Fibroblast of villous mesenchyme (primary cell): ENCODE results near the gene ZNF521. TPM values are rescaled to one million over a fixed set of nuclear protein-coding genes. Genes with fewer than 3 reads are reported as not detected.
A peak's percentile ranks its signal among the peaks of the same experiment; 100 is the strongest.

Experiments used
- DNase-seq: peaks from one replicate; pipeline ENCODE4 v3.0.0-alpha.2; 2010; ENCODE audit warnings: low read depth
- H3K4me3 ChIP-seq: 2 replicates; pipeline ENCODE4 v1.5.1; 2011; ENCODE audit warnings: low read depth, mild to moderate bottlenecking, low read length
- total RNA-seq: library from RNA; depleted of rRNA; stranded (reverse); fragments of >200 nt; gene quantifications from 2 replicates; pipeline ENCODE4 v1.2.3, GENCODE V29; 2012
- TF ChIP-seq, protein P1 (sequence below): IDR thresholded peaks from 2 replicates; pipeline ENCODE4 v1.5.1; 2012; ENCODE audit warnings: low read depth, mild to moderate bottlenecking, low read length; ENCODE audit not compliant: insufficient read depth

ZNF521 gene
- total RNA-seq = 4.7 and 11.3 TPM in 2 replicates

DNA sequence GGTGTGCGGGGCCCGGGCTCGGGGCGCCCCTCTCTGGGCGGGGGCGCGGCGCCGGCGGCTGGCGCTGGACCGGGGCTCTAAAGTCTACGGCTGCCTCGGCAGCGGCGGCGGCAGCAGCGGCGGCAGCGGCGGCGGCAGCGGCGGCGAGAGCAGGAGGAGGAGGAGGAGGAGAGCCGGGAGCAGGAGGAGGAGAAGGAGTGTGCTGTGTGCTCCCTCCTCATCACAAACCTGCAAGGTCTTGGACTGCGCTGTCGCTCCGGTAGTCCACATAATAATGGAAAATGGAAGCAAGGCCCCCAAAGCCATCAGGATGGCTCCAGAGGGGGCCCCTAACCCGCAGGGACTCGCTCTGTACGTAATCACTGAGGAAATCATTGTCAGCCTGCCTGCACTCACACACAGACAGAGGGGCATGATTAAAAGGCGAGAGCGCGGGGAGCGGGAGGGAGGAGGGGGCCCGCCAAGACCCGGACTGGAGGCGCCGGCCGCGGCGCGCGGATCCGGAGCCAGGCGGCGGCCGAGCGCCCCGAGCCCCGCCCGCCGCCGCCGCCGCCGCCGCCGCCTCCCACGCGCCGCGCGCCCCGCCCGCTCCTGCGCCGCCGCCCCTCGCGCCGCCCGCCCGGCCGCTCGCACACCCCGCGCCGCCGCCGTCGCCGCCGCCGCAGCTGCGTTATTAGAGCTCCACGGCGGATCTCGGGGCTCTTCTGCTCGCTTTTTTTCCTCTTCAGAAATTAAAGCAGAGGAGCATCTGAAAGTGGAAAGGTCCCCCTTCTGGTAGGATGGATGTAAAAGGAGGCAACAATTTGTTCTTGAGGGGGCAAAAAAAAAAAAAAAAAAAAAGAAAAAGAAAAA, at the start of gene ZNF521:
TSS of gene ZNF521 (minus strand) at position 390 of the 852 bp plus-strand sequence. CDS start 1,220 bp downstream, outside the sequence.
- peak; percentile 89 for DNase-seq
- H3K4me3 ChIP-seq = peak within 1 kb of the TSS; percentile 72
- TF ChIP-seq, protein P1, sequence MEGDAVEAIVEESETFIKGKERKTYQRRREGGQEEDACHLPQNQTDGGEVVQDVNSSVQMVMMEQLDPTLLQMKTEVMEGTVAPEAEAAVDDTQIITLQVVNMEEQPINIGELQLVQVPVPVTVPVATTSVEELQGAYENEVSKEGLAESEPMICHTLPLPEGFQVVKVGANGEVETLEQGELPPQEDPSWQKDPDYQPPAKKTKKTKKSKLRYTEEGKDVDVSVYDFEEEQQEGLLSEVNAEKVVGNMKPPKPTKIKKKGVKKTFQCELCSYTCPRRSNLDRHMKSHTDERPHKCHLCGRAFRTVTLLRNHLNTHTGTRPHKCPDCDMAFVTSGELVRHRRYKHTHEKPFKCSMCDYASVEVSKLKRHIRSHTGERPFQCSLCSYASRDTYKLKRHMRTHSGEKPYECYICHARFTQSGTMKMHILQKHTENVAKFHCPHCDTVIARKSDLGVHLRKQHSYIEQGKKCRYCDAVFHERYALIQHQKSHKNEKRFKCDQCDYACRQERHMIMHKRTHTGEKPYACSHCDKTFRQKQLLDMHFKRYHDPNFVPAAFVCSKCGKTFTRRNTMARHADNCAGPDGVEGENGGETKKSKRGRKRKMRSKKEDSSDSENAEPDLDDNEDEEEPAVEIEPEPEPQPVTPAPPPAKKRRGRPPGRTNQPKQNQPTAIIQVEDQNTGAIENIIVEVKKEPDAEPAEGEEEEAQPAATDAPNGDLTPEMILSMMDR = peak; percentile 38

DNA sequence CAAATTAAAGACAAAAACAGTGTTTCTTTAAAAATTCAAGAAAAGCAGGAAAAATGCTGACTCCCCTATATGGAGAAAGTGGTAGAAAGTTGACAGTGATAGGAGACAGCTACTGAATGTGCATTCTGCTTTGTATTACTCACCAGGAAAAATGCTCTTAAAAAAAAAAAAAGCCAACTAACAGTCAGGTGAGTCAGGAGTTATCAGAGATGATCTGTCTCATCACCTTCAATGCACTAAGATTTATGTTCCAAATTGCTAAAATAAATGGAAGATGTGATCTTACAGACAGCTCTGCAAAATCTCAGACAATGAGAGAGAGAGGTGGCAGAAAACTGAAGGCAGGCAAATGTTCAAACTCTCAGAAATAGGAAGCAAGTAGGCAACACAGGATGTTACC, 47.6 kb upstream of the ZNF521 start:
- TF ChIP-seq, protein P1 = no peak
- peak; percentile 21 for DNase-seq
- H3K4me3 ChIP-seq = no peak overlapping the region

- TF ChIP-seq, protein P1 = no peak
- H3K4me3 ChIP-seq = no peak overlapping the region
- DNase-seq = no peak
These were observed 40.2 kb upstream of the ZNF521 start for GRCh38 chr18:25392192-25392591.

- TF ChIP-seq, protein P1 = no peak
- peak; percentile 42 for DNase-seq
- H3K4me3 ChIP-seq = no peak overlapping the region
These were observed 21.6 kb upstream of the ZNF521 start for GRCh38 chr18:25373432-25374179.

DNA sequence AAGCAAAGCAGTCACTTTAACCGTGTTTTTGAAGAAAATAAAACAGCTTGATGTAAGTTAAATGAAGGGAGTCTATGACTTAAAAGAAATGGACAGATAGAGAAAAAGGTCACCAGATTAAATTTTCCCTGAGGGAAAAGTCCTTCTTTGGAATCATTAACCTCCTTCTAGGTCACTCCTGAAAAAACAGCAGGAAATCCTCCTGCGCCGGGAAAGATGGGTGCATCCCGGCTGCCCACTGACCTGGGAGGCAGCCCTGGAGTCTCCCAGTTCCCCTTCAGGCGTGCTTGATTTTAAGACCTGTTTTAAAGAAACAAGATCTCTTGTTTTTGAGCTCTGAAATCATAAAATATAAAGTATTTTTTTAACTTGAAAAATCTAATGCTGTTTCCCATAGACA, 18.4 kb upstream of the ZNF521 start:
- TF ChIP-seq, protein P1 = no peak
- no peak overlapping the region for H3K4me3 ChIP-seq
- DNase-seq = no peak

DNA sequence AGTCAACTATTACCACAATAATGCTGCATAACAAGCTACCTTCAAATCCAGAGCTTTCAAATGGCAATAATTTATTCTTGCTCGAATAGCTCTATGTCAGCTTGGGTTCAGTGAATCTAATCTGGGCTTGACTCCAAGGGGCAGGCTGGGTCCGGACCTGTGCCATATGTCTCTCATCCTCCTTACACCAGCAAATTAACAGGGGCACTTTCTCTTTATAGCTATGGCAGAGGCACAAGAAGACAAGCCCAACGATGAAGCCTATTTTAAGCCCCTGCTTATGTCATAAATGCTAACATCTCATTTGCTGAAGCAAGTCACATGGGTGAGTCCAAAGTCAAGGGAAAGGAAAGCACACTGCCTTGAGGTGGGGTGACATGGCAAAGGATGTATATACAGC, 13.3 kb upstream of the ZNF521 start:
- DNase-seq = no peak
- TF ChIP-seq, protein P1 = no peak

More for the DNA sequence above, 13.3 kb upstream of the ZNF521 start:
- no peak overlapping the region for H3K4me3 ChIP-seq
